CD4-positive, alpha-beta memory T cell (primary cell): ENCODE measurements around the gene MYO1F. TPM values are rescaled to one million over a fixed set of nuclear protein-coding genes. Genes with fewer than 3 reads are reported as not detected.
"Not testable (repeated sequence)": the region's sequence is repeated elsewhere in the genome, so short reads cannot be mapped to it uniquely, and the experiment has no call there.

Source experiments
- CTCF ChIA-PET: fragments of 350-600 bp; sonication (Branson Sonifier 250); formaldehyde crosslinking; loops from one replicate; lab custom pipeline; 2021; ENCODE audit warnings: inconsistent platforms; ENCODE audit not compliant: partially characterized antibody; lab: Charles Lee
- POLR2A ChIA-PET: fragments of 350-600 bp; sonication (Branson Sonifier 250); formaldehyde crosslinking; loops from one replicate; lab custom pipeline; 2021; ENCODE audit not compliant: partially characterized antibody; lab: Charles Lee
- DNase-seq, 5 donors: peaks; one replicate each; pipeline versions ENCODE4 v3.0.0 to v3.0.0-alpha.2; 2020 to 2022; ENCODE audit warnings: mixed read lengths in 1 of 5
- H3K27ac ChIP-seq: one replicate; pipeline ENCODE4 v1.7.0; 2013; ENCODE audit warnings: low read depth, low read length
- H3K27me3 ChIP-seq: 2 replicates; pipeline ENCODE4 v1.7.0; 2013; ENCODE audit warnings: mild to moderate bottlenecking, low read length, moderate library complexity; ENCODE audit not compliant: insufficient read depth
- H3K36me3 ChIP-seq: 2 replicates; pipeline ENCODE4 v1.7.0; 2013; ENCODE audit warnings: mild to moderate bottlenecking, low read length, moderate library complexity; ENCODE audit not compliant: insufficient read depth
- H3K4me1 ChIP-seq: 2 replicates; pipeline ENCODE4 v1.7.0; 2013; ENCODE audit warnings: mild to moderate bottlenecking, low read length, moderate library complexity; ENCODE audit not compliant: insufficient read depth
- H3K4me3 ChIP-seq, 2 donors: one replicate each; pipeline ENCODE4 v1.7.0; 2013; ENCODE audit warnings: low read length in 2 of 2, mild to moderate bottlenecking in 1 of 2
- H3K9me3 ChIP-seq, 2 donors: one replicate each; pipeline ENCODE4 v1.7.0; 2013; ENCODE audit warnings: low read length in 2 of 2, control low read depth in 1 of 2; ENCODE audit not compliant: control insufficient read depth in 1 of 2
- H3K27ac Mint-ChIP-seq, 7 donors: one replicate each; pipeline ENCODE4 v1.8.0; 2020 to 2021; ENCODE audit warnings: mixed read lengths in 7 of 7, mild to moderate bottlenecking in 6 of 7, inconsistent platforms in 3 of 7, moderate library complexity in 3 of 7
- H3K27me3 Mint-ChIP-seq, 2 donors: one replicate each; pipeline ENCODE4 v1.8.0; 2020 to 2021; ENCODE audit warnings: mixed read lengths in 2 of 2
- H3K36me3 Mint-ChIP-seq, 2 donors: one replicate each; pipeline ENCODE4 v1.8.0; 2020 to 2021; ENCODE audit warnings: mixed read lengths in 2 of 2, inconsistent platforms in 1 of 2, mild to moderate bottlenecking in 1 of 2
- H3K4me1 Mint-ChIP-seq, 4 donors: one replicate each; pipeline ENCODE4 v1.8.0; 2020 to 2021; ENCODE audit warnings: mixed read lengths in 4 of 4, mild to moderate bottlenecking in 1 of 4
- H3K4me3 Mint-ChIP-seq, 8 donors: one replicate each; pipeline ENCODE4 v1.8.0; 2020 to 2021; ENCODE audit warnings: mixed read lengths in 8 of 8, mild to moderate bottlenecking in 7 of 8, moderate library complexity in 6 of 8, inconsistent platforms in 3 of 8
- H3K9me3 Mint-ChIP-seq, 8 donors: one replicate each; pipeline ENCODE4 v1.8.0; 2020 to 2021; ENCODE audit warnings: mixed read lengths in 8 of 8, mild to moderate bottlenecking in 5 of 8, inconsistent platforms in 3 of 8, moderate library complexity in 1 of 8
- intact Hi-C: fragments of 100-400 bp; cut with micrococcal nuclease; formaldehyde crosslinking; loops from one replicate; pipeline ENCODE4 v1.15.1; 2023
- polyA plus RNA-seq, 2 donors: library from polyadenylated mRNA; unstranded; fragments of 300-500 nt; fragmentation: Illumina TruSeq; gene quantifications; one replicate each; pipeline ENCODE4 v1.2.3, GENCODE V29; 2021
- total RNA-seq, 2 experiments: library from RNA; stranded (reverse); gene quantifications; one replicate each; pipeline ENCODE4 v1.2.3, GENCODE V29; 2021

MYO1F gene
- total and polyA plus RNA-seq, 4 experiments from 2014 or later, result 35.9 to 359 (median 220) TPM

- H3K27ac ChIP-seq, result peak overlapping the region; percentile 41
- ChIA-PET POLR2A (interaction anchor here (0.8 to 18.1 kb wide), 17 partner anchors 9 to 1572 kb away, joined by 3 to 461 read pairs (median 7); partner anchors contain the start of genes MARCHF2, NDUFA7, RPS28 and ZNF414), CTCF (interaction anchor here (0.9 to 10.9 kb wide), 20 partner anchors 8 to 123 kb away, joined by 3 to 179 read pairs (median 4); partner anchors contain the start of genes MYO1F and ZNF414)
- H3K36me3 ChIP-seq, result no peaks in the 10 kb centered on the region
- no peaks in the 10 kb centered on the region for H3K27me3 Mint-ChIP-seq
- peaks cover 95% of the 10 kb centered on the region for H3K4me1 ChIP-seq
- intact Hi-C loops, result no loop called here
- peaks cover 0 to 3% (median 0%) of the 10 kb centered on the region in 8 donors for H3K9me3 Mint-ChIP-seq
- H3K4me3 Mint-ChIP-seq, result peak overlapping the region; percentile 75 to 97 (median 84)
- peaks cover 23 to 30% of the 10 kb centered on the region in 2 donors for H3K36me3 Mint-ChIP-seq
- no peaks in the 10 kb centered on the region for H3K9me3 ChIP-seq
- peak overlapping the region; percentile 35 to 81 for H3K4me3 ChIP-seq
- peaks cover 40 to 90% (median 71%) of the 10 kb centered on the region in 4 donors for H3K4me1 Mint-ChIP-seq
- DNase-seq, result peak; percentile 62 to 84 (median 69)
- H3K27me3 ChIP-seq, result no peaks in the 10 kb centered on the region
- peak overlapping the region; percentile 92 to 99 (median 96) for H3K27ac Mint-ChIP-seq
These were observed 6.2 kb downstream of the MYO1F start for GRCh38 chr19:8571006-8571411.

GRCh38 chr19:8569066-8569771, 8.0 kb downstream of the MYO1F start:
- Mint-ChIP-seq H3K27ac (peak overlapping the region; percentile 92 to 99 (median 95)), H3K4me1 (peaks cover 44 to 88% (median 68%) of the 10 kb centered on the region in 4 donors), H3K4me3 (peak overlapping the region; percentile 60 to 97 (median 83)), H3K27me3 (no peaks in the 10 kb centered on the region), H3K36me3 (peaks cover 19 to 27% of the 10 kb centered on the region in 2 donors), H3K9me3 (peaks cover 0 to 3% (median 0%) of the 10 kb centered on the region in 8 donors)
- Histone ChIP-seq H3K4me3 (peak overlapping the region; percentile 36 to 60), H3K27me3 (no peaks in the 10 kb centered on the region), H3K27ac (peak overlapping the region; percentile 41), H3K9me3 (no peaks in the 10 kb centered on the region), H3K4me1 (peaks cover 96% of the 10 kb centered on the region), H3K36me3 (no peaks in the 10 kb centered on the region)
- ChIA-PET POLR2A (interaction anchor here (0.7 to 18.1 kb wide), 17 partner anchors 9 to 178 kb away, joined by 3 to 461 read pairs (median 5); partner anchors contain the start of genes HNRNPM, MARCHF2, MYO1F and ZNF414), CTCF (interaction anchor here (0.7 to 10.9 kb wide), 12 partner anchors 10 to 215 kb away, joined by 3 to 179 read pairs (median 3); partner anchors contain the start of genes MYO1F and ZNF414)
- intact Hi-C loops, result loop anchor here (1.0 to 2.0 kb wide), 2 partner anchors 9 to 52 kb away; no protein-coding TSS in a partner anchor
- DNase-seq, result peak; percentile 69 to 93 (median 77)

- POLR2A ChIA-PET, result interaction anchor here (0.6 to 18.1 kb wide), 6 partner anchors 9 to 143 kb away, joined by 3 to 461 read pairs (median 6); partner anchors contain the start of genes MYO1F and ZNF414
- intact Hi-C loops, result loop anchor here (2.0 kb wide), 1 partner anchor 51 kb away; no protein-coding TSS in a partner anchor
- CTCF ChIA-PET, result interaction anchor here (2.0 to 10.9 kb wide), 2 partner anchors 11 to 62 kb away, joined by 8 to 179 read pairs; partner anchors contain the start of gene MYO1F
- Histone ChIP-seq H3K9me3 (no peaks in the 10 kb centered on the region), H3K36me3 (no peaks in the 10 kb centered on the region), H3K27ac (peak overlapping the region; percentile 22), H3K27me3 (no peaks in the 10 kb centered on the region), H3K4me3 (no peak overlapping the region), H3K4me1 (peaks cover 80% of the 10 kb centered on the region)
- no peak for DNase-seq
- Mint-ChIP-seq H3K27ac (peak overlapping the region; percentile 77 to 96 (median 90)), H3K4me1 (peaks cover 38 to 83% (median 62%) of the 10 kb centered on the region in 4 donors), H3K27me3 (no peaks in the 10 kb centered on the region), H3K9me3 (no peaks in the 10 kb centered on the region), H3K36me3 (peaks cover 7 to 26% of the 10 kb centered on the region in 2 donors), H3K4me3 (peak overlapping the region in 6 of 8 donors; percentile 22 to 62 (median 50))
These were observed 9.6 kb downstream of the MYO1F start for GRCh38 chr19:8567522-8568172.

GRCh38 chr19:8566855-8567254, 10.4 kb downstream of the MYO1F start:
- Histone ChIP-seq H3K27ac (no peak overlapping the region), H3K9me3 (no peaks in the 10 kb centered on the region), H3K4me3 (no peak overlapping the region), H3K4me1 (peaks cover 76% of the 10 kb centered on the region), H3K36me3 (no peaks in the 10 kb centered on the region), H3K27me3 (no peaks in the 10 kb centered on the region)
- POLR2A ChIA-PET, result interaction anchor here (1.1 to 18.1 kb wide), 3 partner anchors 11 to 50 kb away, joined by 3 to 461 read pairs (median 91); partner anchors contain the start of genes MYO1F and ZNF414
- Mint-ChIP-seq H3K36me3 (peaks cover 7 to 27% of the 10 kb centered on the region in 2 donors), H3K4me3 (peak overlapping the region in 2 of 8 donors; percentile 6 to 31), H3K9me3 (no peaks in the 10 kb centered on the region), H3K4me1 (peaks cover 34 to 77% (median 57%) of the 10 kb centered on the region in 4 donors), H3K27ac (peak overlapping the region in 3 of 7 donors; percentile 43 to 92 (median 69)), H3K27me3 (no peaks in the 10 kb centered on the region)
- CTCF ChIA-PET, result interaction anchor here (10.9 kb wide), 1 partner anchor 12 kb away, joined by 179 read pairs; the partner anchor contains the start of gene MYO1F
- no peak for DNase-seq
- intact Hi-C loops, result no loop called here

DNA sequence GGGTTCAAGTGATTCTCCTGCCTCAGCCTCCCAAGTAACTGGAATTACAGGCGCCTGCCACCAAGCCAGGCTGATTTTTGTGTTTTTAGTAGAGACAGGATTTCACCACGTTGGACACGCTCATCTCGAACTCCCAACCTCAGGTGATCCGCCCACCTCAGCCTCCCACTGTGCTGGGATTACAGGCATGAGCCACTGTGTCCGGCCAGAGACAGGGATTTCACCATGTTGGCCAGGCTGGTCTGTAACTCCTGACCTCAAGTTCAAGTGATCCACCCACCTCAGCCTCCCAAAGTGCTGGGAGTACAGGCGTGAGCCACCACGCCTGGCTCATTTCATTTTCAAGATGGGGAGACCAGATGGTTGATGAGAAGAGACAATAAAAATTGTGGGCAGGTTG, 12.4 kb downstream of the MYO1F start:
- DNase-seq, H3K27me3 ChIP-seq, intact Hi-C loops, H3K27me3 Mint-ChIP-seq, H3K9me3 ChIP-seq, H3K36me3 ChIP-seq, H3K27ac ChIP-seq, H3K9me3 Mint-ChIP-seq, H3K4me3 ChIP-seq: not testable (repeated sequence)
- peaks cover 63% of the 10 kb centered on the region for H3K4me1 ChIP-seq
- CTCF ChIA-PET, result interaction anchor here (1.2 to 10.9 kb wide), 2 partner anchors 14 to 78 kb away, joined by 4 to 179 read pairs; partner anchors contain the start of gene MYO1F
- peak overlapping the region; percentile 60 to 85 (median 72) for H3K27ac Mint-ChIP-seq
- POLR2A ChIA-PET, result interaction anchor here (0.7 to 18.1 kb wide), 4 partner anchors 13 to 608 kb away, joined by 3 to 461 read pairs (median 47); partner anchors contain the start of genes MYO1F and ZNF414
- peaks cover 4 to 20% of the 10 kb centered on the region in 2 donors for H3K36me3 Mint-ChIP-seq
- peak overlapping the region in 7 of 8 donors; percentile 13 to 61 (median 31) for H3K4me3 Mint-ChIP-seq
- peaks cover 30 to 69% (median 50%) of the 10 kb centered on the region in 4 donors for H3K4me1 Mint-ChIP-seq

DNA sequence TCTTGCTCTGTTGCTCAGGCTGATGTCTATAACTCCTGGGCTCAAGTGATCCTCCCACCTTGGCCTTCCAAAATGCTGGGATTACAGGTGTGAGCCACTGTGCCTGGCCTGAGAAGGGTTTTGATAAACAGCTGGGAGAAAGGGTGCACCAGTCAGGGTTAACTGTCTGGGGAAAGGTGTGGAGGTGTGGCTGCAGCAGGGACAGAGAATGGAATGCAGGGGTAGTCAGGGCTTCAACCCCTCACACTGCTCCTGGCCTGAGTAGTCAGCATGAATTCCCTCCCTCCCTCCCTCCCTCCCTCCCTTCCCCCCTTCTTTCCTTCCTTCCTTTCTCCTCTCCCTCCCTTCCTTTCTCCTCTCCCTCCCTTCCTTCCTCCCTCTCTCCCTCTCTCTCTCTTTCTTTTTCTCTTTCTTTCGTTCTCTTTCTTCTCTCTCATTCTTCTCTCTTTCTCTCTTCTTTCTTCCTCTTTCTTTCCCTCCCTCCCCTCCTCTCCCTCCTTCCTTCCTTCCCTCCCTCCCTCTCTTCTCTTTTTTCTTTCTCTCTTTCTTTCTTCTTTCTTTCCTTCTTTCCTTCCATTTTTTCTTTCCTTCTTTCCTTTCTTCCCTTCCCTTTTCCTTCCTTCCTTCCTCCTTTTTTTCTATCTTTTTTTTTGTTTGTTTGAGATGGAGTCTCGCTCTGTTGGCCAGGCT, 16.0 kb downstream of the MYO1F start:
- ChIA-PET CTCF (interaction anchor here (1.4 to 5.3 kb wide), 2 partner anchors 10 to 17 kb away, joined by 4 to 65 read pairs; partner anchors contain the start of gene MYO1F), POLR2A (interaction anchor here (1.1 kb wide), 1 partner anchor 47 kb away, joined by 4 read pairs; the partner anchor contains the start of gene ZNF414)
- peaks cover 47% of the 10 kb centered on the region for H3K4me1 ChIP-seq
- no peaks in the 10 kb centered on the region for H3K27me3 Mint-ChIP-seq
- H3K4me3 Mint-ChIP-seq, result peak overlapping the region in 2 of 8 donors; percentile 17 to 35
- no peaks in the 10 kb centered on the region for H3K9me3 Mint-ChIP-seq
- H3K36me3 ChIP-seq, result no peaks in the 10 kb centered on the region
- no peak overlapping the region for H3K4me3 ChIP-seq
- H3K27ac ChIP-seq, result no peak overlapping the region
- H3K27ac Mint-ChIP-seq, result peak overlapping the region in 5 of 7 donors; percentile 4 to 82 (median 75)
- no peaks in the 10 kb centered on the region for H3K9me3 ChIP-seq
- H3K36me3 Mint-ChIP-seq, result peaks cover 4 to 29% of the 10 kb centered on the region in 2 donors
- peaks cover 28 to 68% (median 39%) of the 10 kb centered on the region in 4 donors for H3K4me1 Mint-ChIP-seq
- no peak for DNase-seq
- no peaks in the 10 kb centered on the region for H3K27me3 ChIP-seq
- intact Hi-C loops, result no loop called here
